GM23338 (cell line): ENCODE measurements around the gene ZGRF1. TPM values are rescaled to one million over a fixed set of nuclear protein-coding genes. Genes with fewer than 3 reads are reported as not detected.

Experiments
- ATAC-seq: fragments of 200-7000 bp; cut with Tn5 transposase; 3 replicates; pipeline ENCODE4 v1.9.1; 2020
- DNase-seq: peaks from one replicate; pipeline ENCODE4 v3.0.0-alpha.2; 2015; ENCODE audit warnings: low spot score
- H2AFZ ChIP-seq: fragments of 200-600 bp; sonication (generic); 2 replicates; pipeline ENCODE4 v1.8.0; 2016; ENCODE audit warnings: antibody characterized with exemption, mild to moderate bottlenecking, moderate library complexity
- H3F3A ChIP-seq: fragments of 200-600 bp; sonication (generic); replicated peaks from 2 replicates; pipeline ENCODE4 v1.8.0; 2017; ENCODE audit warnings: antibody characterized with exemption, mixed run types, low read depth
- H3K27ac ChIP-seq: fragments of 200-600 bp; sonication (generic); 2 replicates; pipeline ENCODE4 v1.6.1; 2016; ENCODE audit warnings: low read depth
- H3K27me3 ChIP-seq: fragments of 200-600 bp; sonication (generic); 2 replicates; pipeline ENCODE4 v1.8.0; 2016; ENCODE audit warnings: mild to moderate bottlenecking, mixed run types, moderate library complexity; ENCODE audit not compliant: insufficient read depth
- H3K36me3 ChIP-seq: fragments of 200-600 bp; sonication (generic); 2 replicates; pipeline ENCODE4 v1.8.0; 2016; ENCODE audit warnings: mild to moderate bottlenecking; ENCODE audit not compliant: insufficient read depth
- H3K4me1 ChIP-seq: fragments of 200-600 bp; sonication (generic); 2 replicates; pipeline ENCODE4 v1.8.0; 2016; ENCODE audit warnings: mild to moderate bottlenecking, moderate library complexity; ENCODE audit not compliant: insufficient read depth
- H3K4me2 ChIP-seq: fragments of 200-600 bp; sonication (generic); 2 replicates; pipeline ENCODE4 v1.7.1; 2017; ENCODE audit warnings: mixed run types
- H3K4me3 ChIP-seq: fragments of 200-600 bp; sonication (generic); 2 replicates; pipeline ENCODE4 v1.6.1; 2016; ENCODE audit warnings: mixed run types
- H3K79me2 ChIP-seq: fragments of 200-600 bp; sonication (generic); replicated peaks from 2 replicates; pipeline ENCODE4 v1.8.0; 2017; ENCODE audit warnings: mild to moderate bottlenecking; ENCODE audit not compliant: insufficient read depth
- H3K9me2 ChIP-seq: fragments of 200-600 bp; sonication (generic); 2 replicates; pipeline ENCODE4 v1.8.0; 2017; ENCODE audit not compliant: insufficient read depth
- H4K20me1 ChIP-seq: fragments of 200-600 bp; sonication (generic); replicated peaks from 2 replicates; pipeline ENCODE4 v1.8.0; 2017; ENCODE audit warnings: mild to moderate bottlenecking; ENCODE audit not compliant: insufficient read depth
- H3K27ac Mint-ChIP-seq: 2 replicates; pipeline ENCODE4 v1.8.0; 2020; ENCODE audit warnings: inconsistent platforms, mild to moderate bottlenecking, moderate library complexity, mixed read lengths
- H3K27me3 Mint-ChIP-seq: 3 replicates; pipeline ENCODE4 v1.8.0; 2022; ENCODE audit warnings: low read depth, mild to moderate bottlenecking, moderate library complexity, mixed read lengths, inconsistent platforms; ENCODE audit not compliant: insufficient read depth, poor library complexity
- H3K36me3 Mint-ChIP-seq: 3 replicates; pipeline ENCODE4 v1.8.0; 2021; ENCODE audit warnings: low read depth, mild to moderate bottlenecking, inconsistent platforms, moderate library complexity, mixed read lengths
- H3K4me1 Mint-ChIP-seq: 3 replicates; pipeline ENCODE4 v1.8.0; 2020; ENCODE audit warnings: mild to moderate bottlenecking, inconsistent platforms, mixed read lengths
- H3K4me3 Mint-ChIP-seq: 3 replicates; pipeline ENCODE4 v1.8.0; 2021; ENCODE audit warnings: moderate library complexity, mild to moderate bottlenecking, inconsistent platforms, mixed read lengths
- H3K9me3 Mint-ChIP-seq: 3 replicates; pipeline ENCODE4 v1.8.0; 2020; ENCODE audit warnings: moderate library complexity, mild to moderate bottlenecking, inconsistent platforms, mixed read lengths
- CTCF ChIP-seq, 2 experiments: fragments of 200-600 bp in 1 of 2; sonication (generic) in 1 of 2; conservative IDR thresholded peaks; 2 replicates each; pipeline versions ENCODE4 v1.5.1 to v1.6.1; 2016 to 2017; ENCODE audit warnings: antibody characterized with exemption in 2 of 2, low read depth in 2 of 2, mild to moderate bottlenecking in 2 of 2, moderate library complexity in 1 of 2
- NANOG ChIP-seq: IDR thresholded peaks from 2 replicates; pipeline ENCODE4 v1.6.1; 2016; ENCODE audit warnings: antibody characterized with exemption, borderline replicate concordance
- REST ChIP-seq: IDR thresholded peaks from one replicate; pipeline ENCODE4 v1.6.1; 2018; ENCODE audit warnings: antibody characterized with exemption; ENCODE audit not compliant: unreplicated experiment
- STAT1 ChIP-seq: IDR thresholded peaks from one replicate; pipeline ENCODE4 v1.6.1; 2016; ENCODE audit warnings: antibody characterized with exemption; ENCODE audit not compliant: unreplicated experiment
- ZNF331 ChIP-seq: fragments of 250-450 bp; sonication (Bioruptor Pico); IDR thresholded peaks from 2 replicates; pipeline ENCODE4 v1.5.0; 2020; ENCODE audit warnings: low read depth, mild to moderate bottlenecking, moderate library complexity
- ZNF462 ChIP-seq: fragments of 250-450 bp; sonication (Bioruptor Pico); IDR thresholded peaks from 2 replicates; pipeline ENCODE4 v1.5.0; 2020; ENCODE audit warnings: mild to moderate bottlenecking, moderate library complexity
- polyA plus RNA-seq: library from polyadenylated mRNA; unstranded; fragments of >200 nt; fragmentation: Nextera tagmentation; extraction: Ambion mirVana; gene quantifications from 2 replicates; pipeline ENCODE4 v1.2.1, GENCODE V29; 2016
- total RNA-seq: library from RNA; depleted of rRNA; stranded (reverse); fragments of >200 nt; shearing (Covaris generic); gene quantifications from 2 replicates; pipeline ENCODE4 v1.2.3, GENCODE V29; 2014

The ZGRF1 gene
- total and polyA plus RNA-seq, 2 experiments from 2014 or later = 41.7 to 62.6 TPM

- H3K27ac ChIP-seq = no peak overlapping the region
- H3K4me3 Mint-ChIP-seq = no peak overlapping the region
- H3F3A ChIP-seq = 0 out of 2 replicates have a peak, but pooled peaks cover 4% of the 10 kb centered on the region
- H3K9me2 ChIP-seq = no peaks in the 10 kb centered on the region
- no peaks in the 10 kb centered on the region for H3K27me3 ChIP-seq
- H3K27ac Mint-ChIP-seq = peak overlapping the region; percentile 56
- H3K79me2 ChIP-seq = no peaks in the 10 kb centered on the region
- TF ChIP-seq REST (no peak), CTCF (conservative IDR thresholded peaks at IDR 0.05; ENCODE audit: low read depth in 2 of 2) (no peak), NANOG (no peak), ZNF462 (CRISPR knock-in tag) (no peak), ZNF331 (CRISPR knock-in tag) (no peak), STAT1 (no peak)
- ATAC-seq (no peak), DNase-seq (no peak)
- no peaks in the 10 kb centered on the region for H3K9me3 Mint-ChIP-seq
- H3K4me1 Mint-ChIP-seq = peaks cover 2% of the 10 kb centered on the region; the same call in 2 of the 3 replicates
- no peaks in the 10 kb centered on the region for H3K36me3 ChIP-seq
- peak overlapping the region; percentile 34; the same call in 1 of the 2 replicates for H2AFZ ChIP-seq
- H3K4me1 ChIP-seq = peaks cover 9% of the 10 kb centered on the region; the same call in 1 of the 2 replicates
- no peak overlapping the region for H3K4me2 ChIP-seq
- no peak overlapping the region for H3K4me3 ChIP-seq
- H3K36me3 Mint-ChIP-seq = no peaks in the 10 kb centered on the region
- peaks cover 6% of the 10 kb centered on the region for H3K27me3 Mint-ChIP-seq
- H4K20me1 ChIP-seq = no peaks in the 10 kb centered on the region
Observed at GRCh38 chr4:112664611-112665010, 27.9 kb upstream of the ZGRF1 start.
